H9 (cell line): ENCODE results near the gene LRP1B. TPM values are rescaled to one million over a fixed set of nuclear protein-coding genes. Genes with fewer than 3 reads are reported as not detected.

Experiments
- DNase-seq: peaks from one replicate; pipeline ENCODE4 v3.0.0-alpha.2; 2017
- H2AFZ ChIP-seq: one replicate; pipeline ENCODE4 v1.6.1; 2013; ENCODE audit warnings: mild to moderate bottlenecking, low read length, control low read depth, moderate library complexity
- H2AK5ac ChIP-seq: 2 replicates; pipeline ENCODE4 v1.6.1; 2013; ENCODE audit warnings: low read length, control low read depth, mixed read lengths; ENCODE audit not compliant: insufficient read length
- H2BK120ac ChIP-seq: one replicate; pipeline ENCODE4 v1.6.1; 2013; ENCODE audit warnings: low read depth, mild to moderate bottlenecking, low read length, control low read depth, inconsistent platforms; ENCODE audit not compliant: poor library complexity, severe bottlenecking
- H2BK12ac ChIP-seq: 2 replicates; pipeline ENCODE4 v1.6.1; 2013; ENCODE audit warnings: low read length, control low read depth, mixed read lengths, low read depth; ENCODE audit not compliant: insufficient read length
- H2BK15ac ChIP-seq: 2 replicates; pipeline ENCODE4 v1.6.1; 2013; ENCODE audit warnings: low read depth, low read length, control low read depth
- H2BK20ac ChIP-seq: one replicate; pipeline ENCODE4 v1.6.1; 2013; ENCODE audit warnings: low read depth, mild to moderate bottlenecking, low read length, control low read depth, inconsistent platforms; ENCODE audit not compliant: poor library complexity, severe bottlenecking
- H2BK5ac ChIP-seq: 2 replicates; pipeline ENCODE4 v1.6.1; 2013; ENCODE audit warnings: low read length, control low read depth, mixed read lengths; ENCODE audit not compliant: insufficient read length
- H3K14ac ChIP-seq: 2 replicates; pipeline ENCODE4 v1.6.1; 2013; ENCODE audit warnings: low read length, control low read depth; ENCODE audit not compliant: insufficient read depth
- H3K18ac ChIP-seq: 2 replicates; pipeline ENCODE4 v1.6.1; 2013; ENCODE audit warnings: low read depth, mild to moderate bottlenecking, mixed read lengths, low read length, control low read depth; ENCODE audit not compliant: insufficient read length
- H3K23ac ChIP-seq: 2 replicates; pipeline ENCODE4 v1.6.1; 2013; ENCODE audit warnings: low read length, control low read depth, mixed read lengths, low read depth; ENCODE audit not compliant: insufficient read length
- H3K23me2 ChIP-seq: 2 replicates; pipeline ENCODE4 v1.6.1; 2013; ENCODE audit warnings: low read depth, mild to moderate bottlenecking, mixed read lengths, low read length, control low read depth; ENCODE audit not compliant: insufficient read length, poor library complexity, severe bottlenecking
- H3K27ac ChIP-seq: 2 replicates; pipeline ENCODE4 v1.5.1; 2013; ENCODE audit warnings: low read length, control low read depth, mixed read lengths, low read depth; ENCODE audit not compliant: insufficient read length
- H3K27me3 ChIP-seq: 2 replicates; pipeline ENCODE4 v1.6.1; 2013; ENCODE audit warnings: low read length, control low read depth, inconsistent platforms; ENCODE audit not compliant: insufficient read depth
- H3K4ac ChIP-seq: 2 replicates; pipeline ENCODE4 v1.6.1; 2013; ENCODE audit warnings: low read depth, mild to moderate bottlenecking, control low read depth, inconsistent platforms, low read length, moderate library complexity
- H3K4me1 ChIP-seq: 2 replicates; pipeline ENCODE4 v1.6.1; 2013; ENCODE audit warnings: low read length, control low read depth, inconsistent platforms; ENCODE audit not compliant: insufficient read depth
- H3K4me2 ChIP-seq: 2 replicates; pipeline ENCODE4 v1.6.1; 2013; ENCODE audit warnings: low read length, control low read depth, mixed read lengths; ENCODE audit not compliant: insufficient read length, insufficient read depth
- H3K56ac ChIP-seq: 2 replicates; pipeline ENCODE4 v1.6.1; 2013; ENCODE audit warnings: low read depth, mild to moderate bottlenecking, mixed read lengths, low read length, control low read depth; ENCODE audit not compliant: insufficient read length
- H3K79me1 ChIP-seq: 2 replicates; pipeline ENCODE4 v1.6.1; 2013; ENCODE audit warnings: low read depth, mild to moderate bottlenecking, moderate library complexity, low read length, control low read depth, inconsistent platforms; ENCODE audit not compliant: insufficient read depth, poor library complexity, severe bottlenecking
- H3K79me2 ChIP-seq: 2 replicates; pipeline ENCODE4 v1.6.1; 2013; ENCODE audit warnings: low read length, control low read depth, inconsistent platforms; ENCODE audit not compliant: insufficient read depth
- H3K9ac ChIP-seq: 2 replicates; pipeline ENCODE4 v1.6.1; 2013; ENCODE audit warnings: low read length, control low read depth, mixed read lengths; ENCODE audit not compliant: insufficient read length; ENCODE audit errors: extremely low read depth
- H3K9me3 ChIP-seq: one replicate; pipeline ENCODE4 v1.6.1; 2013; ENCODE audit warnings: low read depth, low read length, inconsistent platforms; ENCODE audit not compliant: control insufficient read depth
- H3T11ph ChIP-seq: one replicate; pipeline ENCODE4 v1.6.1; 2013; ENCODE audit warnings: mild to moderate bottlenecking, low read length, control low read depth, inconsistent platforms
- H4K20me1 ChIP-seq: one replicate; pipeline ENCODE4 v1.6.1; 2013; ENCODE audit not compliant: control insufficient read depth, insufficient read length, insufficient read depth
- H4K5ac ChIP-seq: 2 replicates; pipeline ENCODE4 v1.6.1; 2013; ENCODE audit warnings: low read depth, mild to moderate bottlenecking, mixed read lengths, low read length, control low read depth; ENCODE audit not compliant: insufficient read length
- H4K8ac ChIP-seq: replicated peaks from 2 replicates; pipeline ENCODE4 v1.6.1; 2013; ENCODE audit warnings: low read length, control low read depth, mixed read lengths, low read depth; ENCODE audit not compliant: insufficient read length
- H4K91ac ChIP-seq: 2 replicates; pipeline ENCODE4 v1.6.1; 2013; ENCODE audit warnings: low read depth, mild to moderate bottlenecking, moderate library complexity, mixed read lengths, low read length, control low read depth; ENCODE audit not compliant: insufficient read length
- H3K27ac Mint-ChIP-seq, 3 experiments: 2 replicates in 2 of 3; 3 replicates in 1 of 3; pipeline ENCODE4 v1.8.0; 2020 to 2021; ENCODE audit warnings: mixed read lengths in 3 of 3, mild to moderate bottlenecking in 1 of 3, moderate library complexity in 1 of 3
- H3K27me3 Mint-ChIP-seq: 2 replicates; pipeline ENCODE4 v1.8.0; 2021; ENCODE audit warnings: low read depth, mild to moderate bottlenecking, moderate library complexity, mixed read lengths
- H3K36me3 Mint-ChIP-seq, 3 experiments: 2 replicates in 2 of 3; 3 replicates in 1 of 3; pipeline ENCODE4 v1.8.0; 2020 to 2021; ENCODE audit warnings: low read depth in 3 of 3, mixed read lengths in 3 of 3; ENCODE audit not compliant: insufficient read depth in 1 of 3
- H3K4me1 Mint-ChIP-seq, 2 experiments: 2 replicates each; pipeline ENCODE4 v1.8.0; 2020; ENCODE audit warnings: mixed read lengths in 2 of 2
- H3K4me3 Mint-ChIP-seq, 2 experiments: 2 replicates in 1 of 2; 3 replicates in 1 of 2; pipeline ENCODE4 v1.8.0; 2020 to 2021; ENCODE audit warnings: mild to moderate bottlenecking in 2 of 2, mixed read lengths in 2 of 2, moderate library complexity in 1 of 2
- H3K9me3 Mint-ChIP-seq, 2 experiments: 2 replicates in 1 of 2; 3 replicates in 1 of 2; pipeline ENCODE4 v1.8.0; 2020; ENCODE audit warnings: mild to moderate bottlenecking in 2 of 2, mixed read lengths in 2 of 2, moderate library complexity in 1 of 2
- WGBS: extraction: QIAGEN DNeasy Blood & Tissue Kit; methylation state at CpG from one replicate; pipeline ENCODE4 v1.1.7; 2013; ENCODE audit warnings: missing lambda C conversion rate, low lambda C conversion rate, mixed read lengths; ENCODE audit not compliant: insufficient read length; ENCODE audit errors: extremely low coverage; 5-methylcytosine and 5-hydroxymethylcytosine counted together
- total RNA-seq: library from RNA; stranded (reverse); gene quantifications from 2 replicates; pipeline ENCODE4 v1.2.1, GENCODE V29; 2021
- TF ChIP-seq, protein P1 (sequence below): fragments of 200-600 bp; sonication (generic); conservative IDR thresholded peaks from 3 replicates; pipeline ENCODE4 v1.8.0; 2021; ENCODE audit warnings: antibody characterized with exemption, mild to moderate bottlenecking

LRP1B gene
- total RNA-seq, 1 experiment from 2014 or later: not detected

DNA sequence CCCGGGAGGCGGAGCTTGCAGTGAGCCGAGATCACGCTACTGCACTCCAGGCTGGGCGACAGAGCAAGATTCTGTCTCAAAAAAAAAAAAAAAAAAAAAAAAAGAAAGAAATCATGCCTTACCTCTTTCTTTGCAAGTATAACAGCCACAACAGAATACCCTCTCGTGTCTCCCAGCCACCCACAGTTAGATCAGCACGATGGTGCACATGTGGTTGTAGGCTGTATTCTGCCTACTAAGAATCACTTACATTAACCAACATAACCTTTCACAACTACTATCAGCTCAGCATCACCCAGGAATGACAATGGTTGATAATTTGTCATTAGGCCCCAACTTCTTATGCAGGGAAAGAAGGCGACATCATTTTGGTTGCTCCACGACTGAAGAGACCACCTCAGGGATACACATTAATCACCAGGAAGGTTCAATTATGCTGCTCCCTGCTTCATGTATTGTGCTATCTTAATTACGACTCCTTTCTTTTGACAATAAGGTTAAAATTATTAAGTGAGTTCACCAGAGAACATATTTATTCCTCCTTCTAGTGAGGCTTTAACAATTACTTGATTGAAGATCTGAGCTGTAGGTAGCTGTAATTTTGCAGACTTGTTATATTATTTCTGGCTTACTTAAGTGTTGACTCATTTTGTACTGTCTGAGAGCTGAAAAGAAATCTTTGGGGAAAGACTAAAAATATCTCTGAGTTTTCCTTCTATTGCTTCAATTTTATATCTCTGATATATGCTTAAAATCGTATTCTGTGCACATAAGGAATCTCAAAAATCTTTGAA is 120.1 kb downstream of the LRP1B start:
- no peak overlapping the region for H3K4me2 ChIP-seq
- H3K27me3 Mint-ChIP-seq: no peaks in the 10 kb centered on the region
- no peak overlapping the region for H2BK15ac ChIP-seq
- no peak overlapping the region for H2BK12ac ChIP-seq
- no peak overlapping the region for H3K14ac ChIP-seq
- no peak overlapping the region; a peak in 1 of 7 replicates for H3K27ac Mint-ChIP-seq
- H3K23me2 ChIP-seq: no peaks in the 10 kb centered on the region
- no peak overlapping the region for H3K4ac ChIP-seq
- H3K9me3 ChIP-seq: no peaks in the 10 kb centered on the region
- no peaks in the 10 kb centered on the region for H3K79me2 ChIP-seq
- no peaks in the 10 kb centered on the region for H4K20me1 ChIP-seq
- no peaks in the 10 kb centered on the region for H3K4me1 Mint-ChIP-seq
- H4K8ac ChIP-seq: no peak overlapping the region
- H2BK120ac ChIP-seq: no peak overlapping the region
- H2AK5ac ChIP-seq: no peak overlapping the region
- H3K27me3 ChIP-seq: no peaks in the 10 kb centered on the region
- no peak overlapping the region for H3K4me3 Mint-ChIP-seq
- no peak overlapping the region for H3K27ac ChIP-seq
- H3K56ac ChIP-seq: no peak overlapping the region
- no peak overlapping the region for H4K91ac ChIP-seq
- H3K9ac ChIP-seq: no peak overlapping the region
- DNase-seq: no peak
- no peak overlapping the region for H3T11ph ChIP-seq
- TF ChIP-seq, protein P1, sequence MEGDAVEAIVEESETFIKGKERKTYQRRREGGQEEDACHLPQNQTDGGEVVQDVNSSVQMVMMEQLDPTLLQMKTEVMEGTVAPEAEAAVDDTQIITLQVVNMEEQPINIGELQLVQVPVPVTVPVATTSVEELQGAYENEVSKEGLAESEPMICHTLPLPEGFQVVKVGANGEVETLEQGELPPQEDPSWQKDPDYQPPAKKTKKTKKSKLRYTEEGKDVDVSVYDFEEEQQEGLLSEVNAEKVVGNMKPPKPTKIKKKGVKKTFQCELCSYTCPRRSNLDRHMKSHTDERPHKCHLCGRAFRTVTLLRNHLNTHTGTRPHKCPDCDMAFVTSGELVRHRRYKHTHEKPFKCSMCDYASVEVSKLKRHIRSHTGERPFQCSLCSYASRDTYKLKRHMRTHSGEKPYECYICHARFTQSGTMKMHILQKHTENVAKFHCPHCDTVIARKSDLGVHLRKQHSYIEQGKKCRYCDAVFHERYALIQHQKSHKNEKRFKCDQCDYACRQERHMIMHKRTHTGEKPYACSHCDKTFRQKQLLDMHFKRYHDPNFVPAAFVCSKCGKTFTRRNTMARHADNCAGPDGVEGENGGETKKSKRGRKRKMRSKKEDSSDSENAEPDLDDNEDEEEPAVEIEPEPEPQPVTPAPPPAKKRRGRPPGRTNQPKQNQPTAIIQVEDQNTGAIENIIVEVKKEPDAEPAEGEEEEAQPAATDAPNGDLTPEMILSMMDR: no peak
- no peak overlapping the region for H3K23ac ChIP-seq
- no peak overlapping the region for H4K5ac ChIP-seq
- no peak overlapping the region for H2AFZ ChIP-seq
- H3K79me1 ChIP-seq: no peaks in the 10 kb centered on the region
- no peak overlapping the region for H3K18ac ChIP-seq
- H2BK5ac ChIP-seq: no peak overlapping the region
- no peak overlapping the region for H2BK20ac ChIP-seq
- H3K4me1 ChIP-seq: no peaks in the 10 kb centered on the region
- H3K9me3 Mint-ChIP-seq: no peaks in the 10 kb centered on the region
- H3K36me3 Mint-ChIP-seq: no peaks in the 10 kb centered on the region
- no CpG with 5 or more reads among the region's 11 CpGs for WGBS
